ENCODE data around the gene MUC20. TPM values are rescaled to one million over a fixed set of nuclear protein-coding genes. Genes with fewer than 3 reads are reported as not detected.

The MUC20 gene
- total RNA-seq, 1 experiment from 2014 or later = not detected

DNA sequence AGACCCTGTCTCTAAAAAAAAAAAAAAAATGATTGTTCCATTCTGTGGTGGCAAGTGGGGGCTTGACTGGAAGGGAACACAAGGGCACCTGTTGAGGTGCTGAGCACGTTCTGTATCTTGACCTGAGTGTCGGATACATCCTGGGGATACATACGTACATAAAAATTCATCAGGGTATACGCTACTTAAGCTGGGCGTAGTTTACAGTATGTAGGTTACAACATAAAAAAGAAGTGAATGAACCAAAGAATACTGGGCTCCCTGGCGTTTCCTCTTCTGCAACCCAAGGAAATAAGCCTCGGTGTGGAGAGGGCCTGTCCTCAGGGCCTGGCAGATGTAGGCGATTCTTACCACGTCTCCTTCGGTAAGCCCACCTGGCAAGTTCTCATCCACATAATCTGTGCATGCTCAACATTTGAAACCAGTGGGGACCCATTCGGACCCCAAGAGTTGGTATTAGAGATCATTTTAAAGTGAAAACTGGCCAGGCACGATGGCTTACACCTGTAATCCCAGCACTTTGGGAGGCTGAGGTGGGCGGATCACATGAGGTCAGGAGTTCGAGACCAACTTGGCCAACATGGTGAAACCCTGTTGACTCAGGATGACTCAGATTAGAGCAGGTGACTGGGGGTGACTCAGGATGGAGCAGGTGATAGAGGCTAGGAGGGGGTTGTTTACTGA is 5.1 kb upstream of the MUC20 start:
- Histone ChIP-seq H3T11ph (ENCODE audit: low read length) (no peak overlapping the region), H3K4me2 (ENCODE audit: insufficient read depth, insufficient read length, low read length) (no peak overlapping the region), H2BK15ac (ENCODE audit: low read depth, low read length) (no peak overlapping the region), H2BK5ac (ENCODE audit: insufficient read length, low read length) (no peak overlapping the region), H3K23me2 (ENCODE audit: insufficient read length, low read depth, low read length, poor library complexity, severe bottlenecking) (no peaks in the 10 kb centered on the region), H2BK12ac (ENCODE audit: insufficient read length, low read depth, low read length) (no peak overlapping the region), H2AK5ac (ENCODE audit: insufficient read length, low read length) (no peak overlapping the region), H2AFZ (ENCODE audit: low read length) (no peak overlapping the region), H3K9ac (ENCODE audit: extremely low read depth, insufficient read length, low read length) (no peak overlapping the region), H3K56ac (ENCODE audit: insufficient read length, low read depth, low read length) (no peak overlapping the region), H3K14ac (ENCODE audit: insufficient read depth, low read length) (no peak overlapping the region), H3K18ac (ENCODE audit: insufficient read length, low read depth, low read length) (no peak overlapping the region), H3K27ac (ENCODE audit: insufficient read length, low read depth, low read length) (no peak overlapping the region), H3K4me1 (ENCODE audit: insufficient read depth, low read length) (peaks cover 6% of the 10 kb centered on the region; the same call in 1 of the 2 replicates), H4K20me1 (ENCODE audit: control insufficient read depth, insufficient read depth, insufficient read length) (no peaks in the 10 kb centered on the region), H4K91ac (ENCODE audit: insufficient read length, low read depth, low read length) (no peak overlapping the region), H3K9me3 (ENCODE audit: control insufficient read depth, low read depth, low read length) (no peaks in the 10 kb centered on the region), H3K4ac (ENCODE audit: low read depth, low read length) (no peak overlapping the region), H3K27me3 (ENCODE audit: insufficient read depth, low read length) (no peaks in the 10 kb centered on the region), H2BK20ac (ENCODE audit: low read depth, low read length, poor library complexity, severe bottlenecking) (no peak overlapping the region), H3K23ac (ENCODE audit: insufficient read length, low read depth, low read length) (no peak overlapping the region), H4K8ac (replicated peaks; ENCODE audit: insufficient read length, low read depth, low read length) (no peak overlapping the region), H3K79me2 (ENCODE audit: insufficient read depth, low read length) (no peaks in the 10 kb centered on the region), H4K5ac (ENCODE audit: insufficient read length, low read depth, low read length) (peak overlapping the region; percentile 15), H2BK120ac (ENCODE audit: low read depth, low read length, poor library complexity, severe bottlenecking) (no peak overlapping the region), H3K79me1 (ENCODE audit: insufficient read depth, low read depth, low read length, poor library complexity, severe bottlenecking) (no peaks in the 10 kb centered on the region)
- Mint-ChIP-seq H3K27me3 (ENCODE audit: low read depth) (peaks cover 45% of the 10 kb centered on the region), H3K27ac (no peak overlapping the region; a peak in 1 of 7 replicates), H3K9me3 (peaks cover 0 to 6% of the 10 kb centered on the region in 2 experiments; a peak in 3 of 5 replicates), H3K4me3 (no peak overlapping the region), H3K4me1 (peaks cover 30 to 31% of the 10 kb centered on the region in 2 experiments), H3K36me3 (ENCODE audit: insufficient read depth in 1 of 3, low read depth in 3 of 3) (peaks cover 0 to 5% (median 0%) of the 10 kb centered on the region in 3 experiments; a peak in 2 of 7 replicates)
- no CpG with 5 or more reads among the region's 14 CpGs for WGBS (ENCODE audit: extremely low coverage, insufficient read length, low lambda C conversion rate)
- no peak for DNase-seq
- TF ChIP-seq, protein P1, sequence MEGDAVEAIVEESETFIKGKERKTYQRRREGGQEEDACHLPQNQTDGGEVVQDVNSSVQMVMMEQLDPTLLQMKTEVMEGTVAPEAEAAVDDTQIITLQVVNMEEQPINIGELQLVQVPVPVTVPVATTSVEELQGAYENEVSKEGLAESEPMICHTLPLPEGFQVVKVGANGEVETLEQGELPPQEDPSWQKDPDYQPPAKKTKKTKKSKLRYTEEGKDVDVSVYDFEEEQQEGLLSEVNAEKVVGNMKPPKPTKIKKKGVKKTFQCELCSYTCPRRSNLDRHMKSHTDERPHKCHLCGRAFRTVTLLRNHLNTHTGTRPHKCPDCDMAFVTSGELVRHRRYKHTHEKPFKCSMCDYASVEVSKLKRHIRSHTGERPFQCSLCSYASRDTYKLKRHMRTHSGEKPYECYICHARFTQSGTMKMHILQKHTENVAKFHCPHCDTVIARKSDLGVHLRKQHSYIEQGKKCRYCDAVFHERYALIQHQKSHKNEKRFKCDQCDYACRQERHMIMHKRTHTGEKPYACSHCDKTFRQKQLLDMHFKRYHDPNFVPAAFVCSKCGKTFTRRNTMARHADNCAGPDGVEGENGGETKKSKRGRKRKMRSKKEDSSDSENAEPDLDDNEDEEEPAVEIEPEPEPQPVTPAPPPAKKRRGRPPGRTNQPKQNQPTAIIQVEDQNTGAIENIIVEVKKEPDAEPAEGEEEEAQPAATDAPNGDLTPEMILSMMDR (conservative IDR thresholded peaks at IDR 0.05) = no peak

All from H9 (cell line).